AG09319 (cell line): Measurements from ENCODE around the gene CUX1.
"Not testable (repeated sequence)": the region's sequence is repeated elsewhere in the genome, so short reads cannot be mapped to it uniquely, and the experiment has no call there.

Source experiments
- DNase-seq: peaks from one replicate; pipeline ENCODE4 v3.0.0-alpha.2; 2010; ENCODE audit warnings: low read depth; ENCODE audit errors: extremely low read depth
- TF ChIP-seq, protein P1 (sequence below): IDR thresholded peaks from 2 replicates; pipeline ENCODE4 v1.5.1; 2011; ENCODE audit warnings: low read depth, mild to moderate bottlenecking, inconsistent platforms, low read length, moderate library complexity

Gene CUX1

DNA sequence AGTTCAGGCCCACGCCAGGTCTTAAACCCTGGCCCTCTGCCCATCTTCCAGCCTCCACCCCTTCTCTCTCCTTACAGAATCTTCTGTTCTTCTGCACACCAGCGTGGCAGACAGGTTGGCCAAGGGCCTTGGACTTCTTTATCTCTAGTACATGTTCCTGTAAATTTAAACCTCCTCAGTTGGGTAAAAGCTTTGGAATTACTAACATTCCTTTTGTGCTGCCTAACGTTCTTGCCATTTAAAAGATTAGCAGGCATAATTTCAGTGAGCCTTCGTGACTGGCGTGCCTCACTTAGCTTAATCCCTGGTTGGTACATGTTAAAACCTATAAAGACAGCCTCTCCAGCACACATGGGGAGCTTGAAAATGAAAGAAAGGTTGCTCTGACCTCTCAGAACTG, 192.2 kb downstream of the CUX1 start:
- DNase-seq = no peak
- TF ChIP-seq, protein P1, sequence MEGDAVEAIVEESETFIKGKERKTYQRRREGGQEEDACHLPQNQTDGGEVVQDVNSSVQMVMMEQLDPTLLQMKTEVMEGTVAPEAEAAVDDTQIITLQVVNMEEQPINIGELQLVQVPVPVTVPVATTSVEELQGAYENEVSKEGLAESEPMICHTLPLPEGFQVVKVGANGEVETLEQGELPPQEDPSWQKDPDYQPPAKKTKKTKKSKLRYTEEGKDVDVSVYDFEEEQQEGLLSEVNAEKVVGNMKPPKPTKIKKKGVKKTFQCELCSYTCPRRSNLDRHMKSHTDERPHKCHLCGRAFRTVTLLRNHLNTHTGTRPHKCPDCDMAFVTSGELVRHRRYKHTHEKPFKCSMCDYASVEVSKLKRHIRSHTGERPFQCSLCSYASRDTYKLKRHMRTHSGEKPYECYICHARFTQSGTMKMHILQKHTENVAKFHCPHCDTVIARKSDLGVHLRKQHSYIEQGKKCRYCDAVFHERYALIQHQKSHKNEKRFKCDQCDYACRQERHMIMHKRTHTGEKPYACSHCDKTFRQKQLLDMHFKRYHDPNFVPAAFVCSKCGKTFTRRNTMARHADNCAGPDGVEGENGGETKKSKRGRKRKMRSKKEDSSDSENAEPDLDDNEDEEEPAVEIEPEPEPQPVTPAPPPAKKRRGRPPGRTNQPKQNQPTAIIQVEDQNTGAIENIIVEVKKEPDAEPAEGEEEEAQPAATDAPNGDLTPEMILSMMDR = no peak

DNA sequence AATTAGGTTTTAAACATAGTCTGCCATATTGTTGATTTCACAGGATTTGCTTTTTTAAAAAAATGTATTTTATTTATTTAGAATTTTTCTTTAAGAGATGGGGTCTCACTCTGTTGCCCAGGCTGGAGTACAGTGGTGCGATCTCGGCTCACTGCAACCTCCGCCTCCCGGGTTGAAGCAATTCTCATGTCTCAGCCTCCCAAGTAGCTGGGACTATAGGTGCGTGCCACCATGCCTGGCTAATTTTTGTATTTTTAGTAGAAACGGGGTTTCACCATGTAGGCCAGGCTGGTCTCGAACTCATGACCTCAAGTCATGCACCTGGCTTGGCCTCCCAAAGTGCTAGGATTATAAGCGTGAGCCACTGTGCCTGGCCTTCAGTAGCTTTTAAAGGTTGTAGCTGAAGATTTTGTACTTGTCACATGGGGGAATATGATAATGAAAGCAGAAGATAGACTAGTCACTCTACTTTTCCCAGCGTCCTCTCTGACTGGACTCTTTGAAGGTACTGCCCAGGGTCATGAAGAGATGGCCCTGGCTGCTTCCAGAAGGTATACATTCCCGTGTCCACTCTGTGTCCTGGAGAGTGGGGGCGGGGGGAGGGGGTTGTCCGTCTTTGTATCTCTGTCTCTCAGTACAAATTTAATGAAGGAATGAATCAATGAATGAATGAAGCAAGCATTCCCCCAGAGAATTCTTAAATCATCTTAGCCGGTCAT, 194.8 kb downstream of the CUX1 start:
- DNase-seq = not testable (repeated sequence)

GRCh38 chr7:102012941-102013461, 195.6 kb downstream of the CUX1 start:
- DNase-seq = no peak

DNA sequence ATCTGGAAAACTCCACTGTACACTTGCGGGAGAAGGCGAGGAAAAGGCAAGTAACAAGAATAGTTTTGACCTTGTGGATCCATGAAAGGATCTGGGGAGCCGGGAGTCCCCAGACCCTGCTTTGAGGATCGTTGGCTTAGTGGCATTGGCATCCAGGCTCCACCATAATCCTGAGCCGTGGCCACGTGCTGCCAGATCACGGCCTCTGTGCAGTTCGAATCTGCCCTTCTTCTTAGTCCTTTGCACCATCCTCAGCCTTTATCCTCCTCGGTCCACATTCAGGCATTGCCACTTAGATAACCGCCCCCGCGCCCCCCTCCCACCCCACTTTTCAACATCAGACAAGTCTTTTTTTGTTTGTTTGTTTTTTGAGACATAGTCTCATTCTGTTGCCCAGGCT, 201.4 kb downstream of the CUX1 start:
- TF ChIP-seq, protein P1 = no peak
- no peak for DNase-seq

More at GRCh38 chr7:102012941-102013461, 195.6 kb downstream of the CUX1 start:
- TF ChIP-seq, protein P1 = no peak

DNA sequence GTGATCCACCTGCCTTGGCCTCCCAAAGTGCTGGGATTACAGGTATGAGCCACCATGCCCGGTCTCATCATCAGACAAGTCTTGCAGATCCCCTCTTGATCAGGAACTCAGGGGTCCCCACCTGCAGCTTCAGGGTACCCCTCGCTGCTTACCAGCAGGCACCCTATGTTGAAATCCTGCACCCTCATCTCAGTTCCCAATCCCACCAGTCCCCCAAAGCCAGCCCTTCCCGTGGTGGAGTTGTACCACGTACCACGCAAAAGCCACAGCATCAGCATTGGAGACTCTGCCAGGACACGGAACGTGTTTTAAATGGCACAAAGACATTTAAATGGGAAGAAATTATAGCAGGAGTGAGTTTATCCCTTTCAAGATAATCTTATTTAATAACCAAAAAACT, 202.0 kb downstream of the CUX1 start:
- no peak for DNase-seq

DNA sequence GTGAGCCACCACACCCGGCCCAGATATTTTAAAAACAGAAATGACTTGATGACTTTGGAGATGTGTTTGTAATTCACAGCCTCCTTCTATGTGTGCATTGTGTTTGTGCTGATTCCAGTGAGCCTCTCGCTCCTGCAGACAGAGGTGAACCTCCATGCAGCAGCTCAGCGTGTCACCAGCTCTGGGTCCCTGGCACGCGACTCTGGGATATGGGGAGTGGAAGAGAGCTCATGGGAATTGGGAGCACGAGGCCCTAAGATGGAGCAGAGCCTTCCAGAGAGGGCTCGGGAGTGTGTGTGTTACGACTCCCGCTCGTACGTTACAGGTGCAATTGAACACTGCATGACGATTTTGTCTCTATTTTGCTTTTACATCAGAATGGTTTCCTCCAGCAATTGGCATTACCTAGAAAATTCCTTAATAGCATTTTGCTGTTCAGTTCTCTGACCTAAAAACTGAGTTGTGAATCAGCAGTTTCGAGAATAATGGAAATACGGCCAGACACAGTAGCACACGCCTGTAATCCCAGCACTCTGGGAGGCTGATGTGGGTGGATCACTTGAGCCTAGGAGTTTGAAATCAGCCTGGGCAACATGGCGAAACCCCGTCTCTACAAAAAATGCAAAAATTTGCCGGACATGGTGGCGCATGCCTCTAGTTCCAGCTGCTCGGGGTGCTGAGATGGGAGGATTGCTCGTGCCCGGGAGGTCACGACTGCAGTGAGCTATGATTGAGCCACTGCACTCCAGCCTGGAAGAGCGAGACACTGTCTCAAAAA, 204.6 kb downstream of the CUX1 start:
- TF ChIP-seq, protein P1 = no peak
- DNase-seq = no peak

More for the DNA sequence above, 202.0 kb downstream of the CUX1 start:
- TF ChIP-seq, protein P1 = no peak

DNA sequence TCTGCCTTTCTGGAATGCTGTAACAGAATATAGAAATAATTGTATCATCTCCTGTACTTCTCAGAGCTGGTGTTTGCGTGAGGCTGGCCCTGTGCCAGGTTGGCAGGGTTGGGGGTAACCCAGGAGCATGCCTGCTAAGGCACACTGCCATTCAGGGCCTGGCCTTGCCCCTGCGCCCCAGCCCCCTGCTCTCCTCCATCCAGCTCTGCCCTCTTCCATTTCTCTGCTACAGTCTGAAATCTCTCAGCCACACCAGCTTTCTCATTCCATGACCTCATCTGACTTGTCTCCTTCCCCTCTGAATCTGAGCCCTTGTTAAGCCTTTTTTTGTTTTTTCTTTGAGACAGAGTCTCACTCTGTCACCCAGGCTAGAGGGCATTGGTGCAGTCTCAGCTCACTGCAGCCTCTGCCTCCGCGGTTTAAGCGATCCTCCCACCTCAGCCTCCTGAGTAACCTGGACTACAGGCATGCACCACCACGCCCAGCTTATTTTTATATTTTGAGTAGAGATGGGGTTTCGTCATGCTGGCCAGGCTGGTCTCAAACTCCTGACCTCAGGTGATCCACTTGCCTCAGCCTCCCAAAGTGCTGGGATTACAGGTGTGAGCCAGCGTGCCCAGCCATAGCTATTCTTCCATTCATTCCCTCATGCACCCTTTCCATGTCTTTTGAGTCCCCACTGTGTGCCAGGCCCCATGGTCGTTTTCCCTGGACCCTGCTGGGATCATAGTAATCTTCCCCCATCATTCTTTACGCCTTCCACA, 206.8 kb downstream of the CUX1 start:
- TF ChIP-seq, protein P1 = no peak
- DNase-seq = no peak
